GM18505 (cell line): ENCODE measurements around the gene USE1.

Experiments used
- ATAC-seq: cut with Tn5 transposase; IDR thresholded peaks from one replicate; pipeline ENCODE4 v1.9.1; 2021; ENCODE audit not compliant: unreplicated experiment
- POLR2A ChIP-seq: IDR thresholded peaks from 4 replicates; pipeline ENCODE4 v1.6.1; 2011; ENCODE audit warnings: borderline replicate concordance; ENCODE audit not compliant: insufficient read depth, insufficient read length; ENCODE audit errors: extremely low read depth

USE1 gene

DNA sequence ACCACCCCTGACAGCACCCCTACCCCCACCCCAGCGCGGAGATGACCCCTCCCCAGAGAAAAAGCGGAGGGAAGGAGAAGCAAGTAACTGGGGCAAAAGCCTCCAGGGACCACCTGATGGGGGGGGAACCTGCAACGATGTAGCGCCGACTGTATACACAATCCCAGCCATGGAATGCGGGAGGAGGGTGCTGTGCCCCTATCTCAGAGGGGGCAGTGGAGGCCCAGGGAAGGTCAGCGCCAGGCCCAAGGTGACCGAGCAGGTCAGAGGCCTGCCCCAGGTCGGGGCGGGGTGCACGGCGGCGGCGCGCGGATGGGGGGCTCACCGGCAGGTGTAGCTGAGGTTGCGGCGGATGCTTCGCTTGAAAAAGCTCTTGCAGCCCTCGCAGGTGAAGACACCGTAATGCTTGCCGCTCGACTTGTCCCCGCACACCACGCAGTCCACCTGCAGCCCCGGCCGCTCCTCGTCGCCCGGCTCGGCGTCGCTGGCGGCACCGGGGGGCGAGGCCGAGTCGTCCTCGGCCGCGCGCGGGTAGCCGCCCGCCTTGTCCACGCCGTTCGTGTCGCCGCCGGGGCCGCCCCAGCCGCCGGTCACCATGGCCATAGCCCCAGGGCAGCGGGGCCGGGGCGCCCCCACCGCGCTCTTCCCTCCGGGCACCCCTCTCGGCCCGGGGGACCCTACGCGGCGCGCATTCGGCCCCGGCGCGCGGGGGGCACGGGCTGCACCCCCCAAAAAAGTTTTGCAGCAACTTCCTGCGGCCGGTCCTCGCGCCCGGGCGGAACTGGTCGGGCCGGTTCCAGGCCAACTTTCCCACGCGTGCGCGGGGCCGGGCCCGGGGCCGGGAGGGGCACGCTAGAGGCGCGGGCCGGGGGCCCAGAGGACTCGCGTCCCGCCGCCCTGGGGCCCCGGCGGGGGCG lies 29.7 kb downstream of the USE1 start:
- TF ChIP-seq POLR2A = no peak
- ATAC-seq = peak; percentile 16

DNA sequence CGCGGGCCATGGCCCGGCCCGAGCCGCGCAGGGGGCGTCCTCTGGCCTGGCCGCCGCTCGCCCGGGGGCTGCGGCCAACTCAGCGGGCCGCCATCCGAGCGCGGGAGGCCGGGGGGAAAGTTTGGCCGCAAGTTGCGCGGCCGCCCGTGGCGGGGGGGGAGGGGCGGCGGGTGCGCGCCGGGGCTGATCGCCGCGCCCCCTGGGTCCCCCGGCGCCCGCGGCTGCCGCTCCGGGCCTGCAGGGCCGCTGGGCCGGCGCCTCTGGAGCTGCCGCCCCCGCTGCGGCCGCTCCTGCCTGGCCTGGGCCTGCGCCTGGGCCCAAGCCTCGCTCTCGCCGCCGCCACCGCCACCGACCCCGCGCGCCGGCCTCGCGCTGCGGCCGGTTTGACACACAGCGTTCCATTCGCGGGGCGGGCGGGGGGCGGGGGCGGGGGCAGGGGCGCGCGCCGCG lies 30.4 kb downstream of the USE1 start, which contains the start of gene NR2F6:
Gene NR2F6 (minus strand): TSS at position 385 of the 450 bp plus-strand sequence. CDS start 699 bp downstream, outside the sequence.
- TF ChIP-seq POLR2A = no peak
- peak; percentile 26 for ATAC-seq

- peak; percentile 5 for ATAC-seq
- TF ChIP-seq POLR2A = no peak
These were observed 31.7 kb downstream of the USE1 start for GRCh38 chr19:17246681-17247425.

DNA sequence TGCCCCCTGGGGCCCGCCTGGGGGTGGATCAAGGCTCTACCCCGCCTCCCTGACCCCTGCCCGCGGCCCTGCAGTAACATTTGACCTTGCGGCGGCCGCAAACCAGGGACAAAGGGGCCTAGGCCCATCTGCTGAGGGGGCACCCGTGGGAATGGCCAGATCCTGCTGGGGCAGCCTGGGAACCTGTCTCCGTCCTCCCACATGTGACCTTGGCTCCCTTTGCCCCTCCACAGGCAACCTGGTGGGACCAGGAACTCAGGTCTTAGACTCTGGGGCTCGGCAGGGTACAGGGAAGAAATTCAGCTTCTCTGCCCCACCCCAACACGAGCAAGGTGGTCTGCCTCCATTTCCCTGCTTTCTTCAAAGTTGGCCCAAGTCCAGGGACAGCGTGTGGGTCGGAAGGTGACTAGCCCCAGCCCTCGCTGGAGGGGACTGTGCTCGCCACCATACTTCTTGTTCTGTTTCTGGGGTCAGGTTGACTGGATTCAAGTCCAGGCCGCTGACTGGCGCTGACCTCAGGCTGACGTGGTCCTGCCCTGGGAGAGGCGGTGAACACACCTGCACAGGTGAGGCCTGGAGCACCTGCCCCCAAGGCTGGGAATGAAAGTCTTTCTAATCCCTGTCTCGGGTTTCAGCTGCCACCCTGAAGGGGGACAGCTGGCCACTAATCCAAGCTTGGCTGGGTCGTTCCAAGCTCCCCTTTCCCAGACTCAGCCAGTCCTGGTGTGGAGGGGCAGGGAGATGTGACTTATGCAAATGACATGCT lies 33.0 kb downstream of the USE1 start:
- no peak for ATAC-seq
- TF ChIP-seq POLR2A = no peak

DNA sequence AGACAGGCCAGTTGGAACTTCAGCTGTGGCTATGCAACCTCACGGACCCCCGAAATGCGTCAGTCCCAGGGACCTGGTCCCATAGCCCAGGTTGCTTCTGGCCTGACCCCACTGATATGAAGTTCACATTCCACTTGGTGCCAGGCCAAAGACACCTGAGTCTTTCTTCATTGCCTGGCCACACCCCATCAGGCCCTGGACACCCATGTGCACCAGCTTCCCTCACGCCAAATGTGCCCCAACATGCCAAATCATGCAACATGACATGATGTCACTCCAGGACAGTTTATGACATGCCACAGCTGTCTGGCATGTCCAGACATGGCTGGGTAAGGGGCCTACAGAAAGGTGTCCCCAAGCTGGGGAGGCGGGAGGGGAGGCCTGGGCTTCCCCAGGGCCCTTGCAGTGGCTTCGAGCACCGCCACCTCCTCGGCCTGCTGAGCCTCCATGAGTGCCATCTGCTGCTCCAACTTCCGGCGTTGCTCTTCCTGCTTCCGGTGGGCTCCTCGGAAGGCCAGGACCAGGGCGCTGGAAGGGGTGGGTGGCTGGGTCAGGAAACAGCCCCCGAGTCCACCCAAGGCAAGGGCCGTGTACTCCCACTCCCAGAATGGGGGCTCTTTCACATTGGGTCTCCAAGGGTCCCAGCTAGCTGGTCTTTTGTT lies 34.9 kb downstream of the USE1 start:
- no peak for ATAC-seq
- TF ChIP-seq POLR2A = no peak

DNA sequence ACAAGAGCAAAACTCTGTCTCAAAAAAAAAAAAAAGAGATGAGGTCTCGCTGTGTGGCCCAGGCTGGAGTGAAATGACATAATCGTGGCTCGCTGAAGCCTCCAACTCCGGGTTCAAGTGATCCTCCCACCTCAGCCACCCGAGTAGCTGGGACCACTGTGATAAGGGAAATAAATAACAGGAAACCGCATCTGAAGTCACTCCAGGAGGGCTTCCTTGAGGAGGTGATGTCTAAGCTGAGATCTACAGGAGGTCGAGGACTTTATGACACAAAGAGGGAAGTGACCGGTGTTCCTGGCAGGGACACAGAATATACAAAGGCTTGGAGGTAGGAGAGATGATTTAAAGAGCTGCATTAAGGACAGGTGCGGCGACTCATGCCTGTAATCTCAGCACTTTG lies 39.5 kb downstream of the USE1 start:
- ATAC-seq = no peak
- TF ChIP-seq POLR2A = no peak

GRCh38 chr19:17255150-17255621 lies 40.0 kb downstream of the USE1 start:
- TF ChIP-seq POLR2A = no peak
- ATAC-seq = no peak

DNA sequence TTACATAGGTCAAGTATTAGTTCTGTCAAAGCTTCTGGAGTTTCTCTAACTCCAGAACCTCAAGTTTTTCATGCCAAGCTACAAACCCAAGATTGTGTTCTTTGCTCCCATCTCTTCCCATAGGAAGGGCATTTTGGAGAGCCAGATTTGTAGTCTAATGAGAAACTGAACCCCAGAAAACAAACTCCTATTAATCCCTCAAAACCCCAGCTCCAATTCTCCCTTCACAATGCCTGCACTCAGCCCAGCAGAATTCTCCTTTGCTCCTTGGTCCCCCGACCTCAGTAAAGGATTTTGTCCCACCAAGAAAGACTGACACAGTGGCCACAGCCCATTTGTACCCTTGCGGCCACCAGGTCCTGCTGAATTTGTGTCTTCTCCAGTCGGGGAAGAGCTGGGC lies 41.0 kb downstream of the USE1 start:
- no peak for ATAC-seq
- no peak for TF ChIP-seq POLR2A

GRCh38 chr19:17259118-17259780 lies 44.1 kb downstream of the USE1 start:
- no peak for ATAC-seq
- no peak for TF ChIP-seq POLR2A

- no peak for ATAC-seq
These were observed 44.8 kb downstream of the USE1 start for GRCh38 chr19:17259934-17260333.

DNA sequence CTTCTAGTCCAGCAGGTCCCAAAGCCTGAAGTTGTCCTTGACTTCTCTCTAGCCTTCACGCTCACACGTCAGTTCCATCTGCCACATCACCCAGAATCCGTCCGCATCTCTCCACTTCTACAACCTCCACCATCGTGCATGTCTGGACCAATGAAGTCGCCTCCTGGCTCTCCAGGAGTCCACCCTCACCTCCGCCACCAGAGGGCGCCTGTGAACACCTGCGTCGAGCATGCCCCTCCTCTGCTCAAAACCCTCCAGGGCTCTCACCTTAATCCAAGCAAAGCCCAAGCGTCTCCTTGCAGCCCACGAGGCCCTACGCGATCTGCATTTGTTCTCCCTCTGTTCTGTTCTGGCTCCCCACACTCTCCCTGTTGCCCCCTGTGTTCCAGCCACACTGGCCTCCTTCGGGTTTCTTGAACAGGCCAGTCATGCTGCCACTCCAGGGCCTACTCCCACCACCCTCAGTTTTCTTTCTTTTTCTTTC lies 45.7 kb downstream of the USE1 start:
- TF ChIP-seq POLR2A = no peak
- no peak for ATAC-seq

More at GRCh38 chr19:17259934-17260333, 44.8 kb downstream of the USE1 start:
- no peak for TF ChIP-seq POLR2A

GRCh38 chr19:17262557-17262956 lies 47.4 kb downstream of the USE1 start:
- no peak for ATAC-seq
- TF ChIP-seq POLR2A = no peak
